GM08714 (cell line): Measurements from ENCODE around the gene NT5DC1.
"Not testable (repeated sequence)": the region's sequence is repeated elsewhere in the genome, so short reads cannot be mapped to it uniquely, and the experiment has no call there.

Experiments used
- H3K4me3 ChIP-seq: fragments of 200-500 bp; sonication (Bioruptor generic); 2 replicates; pipeline ENCODE4 v1.5.1; 2014; ENCODE audit warnings: mild to moderate bottlenecking, low read length, inconsistent platforms
- ZNF274 ChIP-seq: IDR thresholded peaks from 2 replicates; pipeline ENCODE4 v1.6.1; 2012; ENCODE audit warnings: mild to moderate bottlenecking, low read depth, low read length

The NT5DC1 gene

GRCh38 chr6:116267836-116268588 is 167.4 kb downstream of the NT5DC1 start:
- TF ChIP-seq ZNF274: no peak

GRCh38 chr6:116268589-116269293 is 168.1 kb downstream of the NT5DC1 start:
- H3K4me3 ChIP-seq: no peak overlapping the region
- TF ChIP-seq ZNF274: no peak

More at GRCh38 chr6:116267836-116268588, 167.4 kb downstream of the NT5DC1 start:
- H3K4me3 ChIP-seq: no peak overlapping the region

- no peak overlapping the region for H3K4me3 ChIP-seq
- no peak for TF ChIP-seq ZNF274
These were observed 170.6 kb downstream of the NT5DC1 start for GRCh38 chr6:116271149-116271708.

GRCh38 chr6:116277124-116277523 is 176.5 kb downstream of the NT5DC1 start:
- no peak for TF ChIP-seq ZNF274
- H3K4me3 ChIP-seq: peak overlapping the region; percentile 76

GRCh38 chr6:116278481-116278829 is 177.8 kb downstream of the NT5DC1 start:
- peak overlapping the region; percentile 76 for H3K4me3 ChIP-seq
- TF ChIP-seq ZNF274: no peak

- no peak for TF ChIP-seq ZNF274
- H3K4me3 ChIP-seq: peak overlapping the region; percentile 76
These were observed 178.2 kb downstream of the NT5DC1 start for GRCh38 chr6:116278854-116279231.

GRCh38 chr6:116279232-116280160 is 178.8 kb downstream of the NT5DC1 start, which contains the start of gene TSPYL1:
Gene TSPYL1, minus strand, starts transcription at chr6:116279930. Its CDS starts 100 bp downstream, at chr6:116279830.
- peak within 1 kb of the TSS; percentile 76 for H3K4me3 ChIP-seq
- TF ChIP-seq ZNF274: no peak

- H3K4me3 ChIP-seq: peak overlapping the region; percentile 76
- TF ChIP-seq ZNF274: no peak
These were observed 179.7 kb downstream of the NT5DC1 start for GRCh38 chr6:116280161-116280932.

- no peak for TF ChIP-seq ZNF274
- H3K4me3 ChIP-seq: no peak overlapping the region; the same call in 1 of the 2 replicates
These were observed 180.3 kb downstream of the NT5DC1 start for GRCh38 chr6:116280933-116281316.

- H3K4me3 ChIP-seq: no peak overlapping the region
- no peak for TF ChIP-seq ZNF274
These were observed 182.0 kb downstream of the NT5DC1 start for GRCh38 chr6:116282698-116283097.

- H3K4me3 ChIP-seq: no peak overlapping the region
- no peak for TF ChIP-seq ZNF274
These were observed 182.5 kb downstream of the NT5DC1 start for GRCh38 chr6:116283191-116283590.

- not testable (repeated sequence) for H3K4me3 ChIP-seq
These were observed 184.3 kb downstream of the NT5DC1 start for GRCh38 chr6:116284984-116285383.

GRCh38 chr6:116286773-116287358 is 186.2 kb downstream of the NT5DC1 start:
- H3K4me3 ChIP-seq: no peak overlapping the region
- no peak for TF ChIP-seq ZNF274
